Measurements from ENCODE around the gene COX11.

The COX11 gene

GRCh38 chr17:54945671-54946070 is 22.8 kb downstream of the COX11 start:
- H3K79me2 ChIP-seq (ENCODE audit: insufficient read depth, low read length), result no peaks in the 10 kb centered on the region
- TF ChIP-seq EZH2phosphoT487 (IDR thresholded peaks at IDR 0.05; ENCODE audit: borderline replicate concordance) (no peak), CTCF (conservative IDR thresholded peaks at IDR 0.05; ENCODE audit: low read length) (no peak)
- H3K9ac ChIP-seq (ENCODE audit: low read depth, low read length, poor library complexity, severe bottlenecking), result no peak overlapping the region
- H3K4me2 ChIP-seq (ENCODE audit: low read depth, low read length, poor library complexity, severe bottlenecking), result peak overlapping the region; percentile 68
- H3K4me1 ChIP-seq (ENCODE audit: insufficient read depth, low read length, poor library complexity, severe bottlenecking), result peaks cover 46% of the 10 kb centered on the region
- H3K9me3 ChIP-seq (ENCODE audit: insufficient read depth, low read depth, low read length), result no peaks in the 10 kb centered on the region
- no peaks in the 10 kb centered on the region for H3K36me3 ChIP-seq (ENCODE audit: insufficient read depth, low read length)
- H4K20me1 ChIP-seq (ENCODE audit: insufficient read depth, low read length, poor library complexity, severe bottlenecking), result no peaks in the 10 kb centered on the region
- H2AFZ ChIP-seq (ENCODE audit: low read length), result no peak overlapping the region
- H3F3A ChIP-seq (ENCODE audit: low read depth), result no peaks in the 10 kb centered on the region
- H3K27me3 ChIP-seq (ENCODE audit: insufficient read depth, low read length, poor library complexity, severe bottlenecking), result no peaks in the 10 kb centered on the region
- H3K4me3 ChIP-seq (ENCODE audit: low read length, poor library complexity, severe bottlenecking), result peak overlapping the region; percentile 42
- H3K9me2 ChIP-seq (replicated peaks; ENCODE audit: low read depth, low read length), result no peaks in the 10 kb centered on the region

- peak overlapping the region; percentile 68 for H3K4me2 ChIP-seq (ENCODE audit: low read depth, low read length, poor library complexity, severe bottlenecking)
- H2AFZ ChIP-seq (ENCODE audit: low read length), result no peak overlapping the region
- no peaks in the 10 kb centered on the region for H3K36me3 ChIP-seq (ENCODE audit: insufficient read depth, low read length)
These were observed 23.2 kb downstream of the COX11 start for GRCh38 chr17:54945231-54945630.

GRCh38 chr17:54944796-54945195 is 23.7 kb downstream of the COX11 start:
- H3K36me3 ChIP-seq (ENCODE audit: insufficient read depth, low read length), result no peaks in the 10 kb centered on the region
- H3K4me1 ChIP-seq (ENCODE audit: insufficient read depth, low read length, poor library complexity, severe bottlenecking), result peaks cover 46% of the 10 kb centered on the region
- no peaks in the 10 kb centered on the region for H3K9me3 ChIP-seq (ENCODE audit: insufficient read depth, low read depth, low read length)
- H3K9me2 ChIP-seq (replicated peaks; ENCODE audit: low read depth, low read length), result no peaks in the 10 kb centered on the region
- H2AFZ ChIP-seq (ENCODE audit: low read length), result 0 out of 2 replicates have a peak overlapping the region, but pooled peaks have one; percentile 14
- H3F3A ChIP-seq (ENCODE audit: low read depth), result no peaks in the 10 kb centered on the region
- H3K9ac ChIP-seq (ENCODE audit: low read depth, low read length, poor library complexity, severe bottlenecking), result no peak overlapping the region
- H3K79me2 ChIP-seq (ENCODE audit: insufficient read depth, low read length), result no peaks in the 10 kb centered on the region
- H3K4me3 ChIP-seq (ENCODE audit: low read length, poor library complexity, severe bottlenecking), result peak overlapping the region; percentile 42
- H3K4me2 ChIP-seq (ENCODE audit: low read depth, low read length, poor library complexity, severe bottlenecking), result peak overlapping the region; percentile 68
- no peaks in the 10 kb centered on the region for H4K20me1 ChIP-seq (ENCODE audit: insufficient read depth, low read length, poor library complexity, severe bottlenecking)
- no peak for TF ChIP-seq CTCF (conservative IDR thresholded peaks at IDR 0.05; ENCODE audit: low read length)
- TF ChIP-seq EZH2phosphoT487 (IDR thresholded peaks at IDR 0.05; ENCODE audit: borderline replicate concordance), result no peak
- H3K27me3 ChIP-seq (ENCODE audit: insufficient read depth, low read length, poor library complexity, severe bottlenecking), result no peaks in the 10 kb centered on the region

More at GRCh38 chr17:54945231-54945630, 23.2 kb downstream of the COX11 start:
- H3K4me3 ChIP-seq (ENCODE audit: low read length, poor library complexity, severe bottlenecking), result peak overlapping the region; percentile 42
- no peaks in the 10 kb centered on the region for H3K9me3 ChIP-seq (ENCODE audit: insufficient read depth, low read depth, low read length)
- H3K9me2 ChIP-seq (replicated peaks; ENCODE audit: low read depth, low read length), result no peaks in the 10 kb centered on the region
- no peaks in the 10 kb centered on the region for H3K79me2 ChIP-seq (ENCODE audit: insufficient read depth, low read length)
- TF ChIP-seq EZH2phosphoT487 (IDR thresholded peaks at IDR 0.05; ENCODE audit: borderline replicate concordance), result no peak
- no peak for TF ChIP-seq CTCF (conservative IDR thresholded peaks at IDR 0.05; ENCODE audit: low read length)
- H3K4me1 ChIP-seq (ENCODE audit: insufficient read depth, low read length, poor library complexity, severe bottlenecking), result peaks cover 46% of the 10 kb centered on the region
- no peaks in the 10 kb centered on the region for H3F3A ChIP-seq (ENCODE audit: low read depth)
- H3K27me3 ChIP-seq (ENCODE audit: insufficient read depth, low read length, poor library complexity, severe bottlenecking), result no peaks in the 10 kb centered on the region
- H4K20me1 ChIP-seq (ENCODE audit: insufficient read depth, low read length, poor library complexity, severe bottlenecking), result no peaks in the 10 kb centered on the region
- H3K9ac ChIP-seq (ENCODE audit: low read depth, low read length, poor library complexity, severe bottlenecking), result no peak overlapping the region
